Putamen (tissue), 1 donor: ENCODE measurements around the gene EEF1AKMT1.
"Not testable (repeated sequence)": the region's sequence is repeated elsewhere in the genome, so short reads cannot be mapped to it uniquely, and the experiment has no call there.

Source experiments
- DNase-seq: peaks from one replicate; pipeline ENCODE4 v3.0.0-alpha.2; 2016; ENCODE audit warnings: low spot score

Gene EEF1AKMT1

DNA sequence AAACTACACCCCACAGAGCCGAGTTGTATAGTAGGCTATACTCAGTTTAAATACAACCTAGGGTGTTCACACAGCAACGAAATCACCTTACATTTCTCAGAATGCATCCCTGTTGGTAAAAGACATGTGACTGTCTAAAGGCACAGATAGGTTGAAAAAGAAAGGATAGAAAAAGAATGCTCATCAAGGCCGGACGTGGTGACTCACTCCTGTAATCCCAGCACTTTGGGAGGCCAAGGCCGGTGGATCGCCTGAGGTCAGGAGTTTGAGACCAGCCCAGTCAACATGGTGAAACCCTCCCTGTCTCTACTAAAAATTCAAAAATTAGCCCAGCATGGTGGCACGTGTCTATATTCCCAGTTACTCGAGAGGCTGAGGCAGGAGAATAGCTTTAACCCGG, 74.0 kb downstream of the EEF1AKMT1 start:
- DNase-seq: no peak

GRCh38 chr13:20696073-20696472, 77.7 kb downstream of the EEF1AKMT1 start:
- DNase-seq: no peak

GRCh38 chr13:20691616-20692015, 82.1 kb downstream of the EEF1AKMT1 start:
- no peak for DNase-seq

- no peak for DNase-seq
These were observed 84.5 kb downstream of the EEF1AKMT1 start for GRCh38 chr13:20689291-20689690.

GRCh38 chr13:20686863-20687579, 86.7 kb downstream of the EEF1AKMT1 start:
- DNase-seq: no peak

DNA sequence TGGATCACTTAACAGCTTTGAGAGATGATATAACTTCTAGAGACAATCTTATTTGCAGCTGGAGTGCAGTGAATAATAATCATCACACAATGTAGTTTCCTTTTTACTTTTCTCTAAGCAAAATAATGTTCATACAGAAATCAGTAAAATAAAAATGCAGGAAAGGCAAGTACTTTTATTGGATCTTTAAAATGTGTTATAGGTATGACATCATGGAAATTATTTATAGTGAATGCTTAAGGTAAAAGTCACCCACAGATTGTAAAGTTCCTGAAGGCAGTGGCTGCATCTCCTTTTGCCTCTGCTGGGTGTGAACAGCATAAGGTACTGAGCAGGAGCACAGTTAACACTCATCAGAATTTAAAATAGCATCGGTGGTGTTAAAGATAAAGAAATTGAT, 87.6 kb downstream of the EEF1AKMT1 start:
- DNase-seq: no peak

DNA sequence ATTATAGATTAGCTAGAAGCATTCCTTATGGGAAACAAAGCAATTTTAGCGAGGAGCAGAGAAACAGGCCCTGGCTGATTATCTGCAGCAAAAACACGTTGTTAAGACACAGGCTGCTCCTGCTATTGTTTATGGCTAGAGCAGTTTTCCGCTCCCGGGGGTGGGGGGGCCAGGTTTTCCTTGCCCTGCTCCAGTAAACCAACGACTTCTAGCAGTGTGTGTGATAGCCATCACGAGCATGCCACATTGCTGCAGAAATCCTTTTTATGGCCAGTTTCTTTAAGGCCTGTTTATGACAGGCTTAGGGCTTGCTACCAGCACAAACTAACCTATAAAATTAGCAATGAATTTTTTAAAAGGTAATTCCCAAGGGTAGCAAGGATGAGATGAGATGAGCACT, 88.7 kb downstream of the EEF1AKMT1 start:
- DNase-seq: no peak

GRCh38 chr13:20684546-20684945, 89.2 kb downstream of the EEF1AKMT1 start:
- DNase-seq: no peak

DNA sequence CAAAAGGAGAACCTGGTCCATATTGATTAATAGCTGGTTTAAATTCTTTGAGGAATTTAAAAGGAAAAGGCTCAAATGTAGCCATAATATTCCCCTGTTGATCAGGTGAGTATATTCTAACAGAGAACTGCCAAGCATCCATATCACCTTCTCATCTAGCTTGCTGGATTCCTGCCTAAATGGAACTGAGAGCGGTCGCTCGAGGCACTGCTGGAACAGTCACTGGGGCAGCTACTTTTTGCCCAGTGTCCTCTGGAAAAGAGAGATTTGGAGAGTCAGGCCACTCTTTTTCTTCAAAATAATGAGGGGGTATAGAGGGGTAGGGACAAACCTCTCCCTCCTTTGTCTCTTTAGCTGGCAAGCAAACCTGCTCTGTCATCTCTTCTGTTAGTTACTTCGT, 89.7 kb downstream of the EEF1AKMT1 start:
- DNase-seq: no peak

DNA sequence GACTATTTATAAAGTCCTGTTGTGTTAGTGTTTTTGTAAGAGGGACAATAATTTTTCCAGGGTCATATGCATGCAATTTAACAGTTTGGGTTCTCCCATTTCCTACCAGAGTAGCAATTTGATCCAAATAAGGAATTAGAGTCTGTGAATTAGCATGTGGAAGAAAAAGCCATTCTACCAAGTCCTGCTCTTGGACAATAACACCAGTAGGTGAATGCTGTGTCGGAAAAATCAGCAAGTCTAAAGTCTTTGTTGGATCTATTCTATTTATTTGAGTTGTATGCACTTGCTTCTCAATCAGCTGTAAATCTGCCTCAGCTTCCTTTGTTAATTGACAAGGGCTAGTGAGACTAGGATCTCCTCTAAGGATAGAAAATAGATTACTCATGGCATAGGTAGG, 91.7 kb downstream of the EEF1AKMT1 start:
- no peak for DNase-seq

DNA sequence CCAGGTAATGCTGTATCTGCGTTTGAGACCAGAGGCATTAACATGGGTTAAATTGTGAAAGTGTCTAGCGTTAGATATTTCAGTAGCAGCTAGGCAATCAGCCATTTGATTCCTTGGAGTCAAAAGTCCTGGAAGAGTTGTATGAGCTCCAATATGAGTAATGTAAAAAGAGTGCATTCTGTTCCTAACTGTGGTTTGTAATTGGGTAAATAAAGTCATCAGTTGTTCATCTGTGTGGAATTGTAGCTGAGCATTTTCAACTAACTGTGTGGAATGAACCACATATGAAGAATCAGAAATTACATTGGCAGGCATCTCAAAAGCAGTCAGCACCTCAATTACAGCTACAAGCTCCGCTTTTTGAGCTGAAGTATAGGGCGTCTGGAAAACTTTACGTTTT, 92.3 kb downstream of the EEF1AKMT1 start:
- DNase-seq: not testable (repeated sequence)

DNA sequence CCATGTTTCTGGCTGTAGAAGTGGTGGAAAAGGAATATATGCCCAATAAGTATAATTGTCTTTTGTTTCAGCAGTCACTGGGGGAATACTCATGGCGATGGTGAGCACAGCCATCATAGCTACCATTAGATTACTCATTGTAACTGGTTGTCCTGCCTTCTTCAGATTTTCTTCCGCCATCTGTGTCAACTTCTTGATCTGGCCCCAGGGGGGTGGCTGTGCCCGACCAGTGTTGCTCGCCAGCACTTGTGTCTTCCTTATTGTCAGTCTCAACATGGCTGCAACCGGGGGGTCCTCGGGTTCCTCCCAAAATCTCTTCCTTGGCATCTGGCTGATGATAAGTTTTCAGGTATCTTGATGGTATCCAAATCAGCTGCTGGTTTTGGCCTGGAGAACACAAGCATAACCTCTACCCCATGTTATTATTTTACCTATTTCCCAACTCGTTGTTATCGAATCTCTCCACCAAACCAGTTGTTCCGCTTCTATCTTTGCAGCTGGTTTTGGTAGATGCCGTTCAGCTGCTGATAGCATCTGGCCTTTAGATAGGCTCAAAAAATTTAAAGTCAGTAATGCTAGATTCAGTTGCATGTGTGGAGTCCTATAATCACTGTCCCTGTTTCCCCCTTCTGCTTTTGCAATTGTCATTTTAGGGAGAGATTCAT, 93.2 kb downstream of the EEF1AKMT1 start:
- no peak for DNase-seq

- no peak for DNase-seq
These were observed 93.9 kb downstream of the EEF1AKMT1 start for GRCh38 chr13:20679879-20680278.
